Osteocyte (in vitro differentiated cells): ENCODE results near the gene PRODH. TPM values are rescaled to one million over a fixed set of nuclear protein-coding genes. Genes with fewer than 3 reads are reported as not detected.
"Not testable (repeated sequence)": the region's sequence is repeated elsewhere in the genome, so short reads cannot be mapped to it uniquely, and the experiment has no call there.

ENCODE experiments used
- DNase-seq: peaks from one replicate; pipeline ENCODE4 v3.0.0; 2021; ENCODE audit warnings: mixed read lengths; ENCODE audit not compliant: unreplicated experiment; ENCODE audit errors: extremely low spot score
- H3K27ac Mint-ChIP-seq: one replicate; pipeline ENCODE4 v1.8.0; 2021; ENCODE audit warnings: mild to moderate bottlenecking, mixed read lengths; ENCODE audit not compliant: unreplicated experiment
- H3K27me3 Mint-ChIP-seq: one replicate; pipeline ENCODE4 v1.8.0; 2021; ENCODE audit warnings: mixed read lengths; ENCODE audit not compliant: unreplicated experiment
- H3K36me3 Mint-ChIP-seq: one replicate; pipeline ENCODE4 v1.8.0; 2021; ENCODE audit warnings: mixed read lengths; ENCODE audit not compliant: unreplicated experiment
- H3K4me1 Mint-ChIP-seq: one replicate; pipeline ENCODE4 v1.8.0; 2021; ENCODE audit warnings: mixed read lengths; ENCODE audit not compliant: unreplicated experiment
- H3K4me3 Mint-ChIP-seq: one replicate; pipeline ENCODE4 v1.8.0; 2021; ENCODE audit warnings: mild to moderate bottlenecking, moderate library complexity, mixed read lengths; ENCODE audit not compliant: unreplicated experiment
- H3K9me3 Mint-ChIP-seq: one replicate; pipeline ENCODE4 v1.8.0; 2021; ENCODE audit warnings: mixed read lengths; ENCODE audit not compliant: unreplicated experiment
- CTCF ChIP-seq: fragments of 200-600 bp; sonication (generic); IDR thresholded peaks from 2 replicates; pipeline ENCODE4 v1.5.0; 2021; ENCODE audit warnings: antibody characterized with exemption, mild to moderate bottlenecking, moderate library complexity
- total RNA-seq: library from RNA; stranded (reverse); gene quantifications from 2 replicates; pipeline ENCODE4 v1.2.1, GENCODE V29; 2021

PRODH gene
- total RNA-seq, 1 donor from 2014 or later: 12.0 TPM

- H3K4me1 Mint-ChIP-seq: peaks cover 7% of the 10 kb centered on the region
- H3K4me3 Mint-ChIP-seq: no peak overlapping the region
- H3K27ac Mint-ChIP-seq: no peak overlapping the region
- H3K27me3 Mint-ChIP-seq: peaks cover 4% of the 10 kb centered on the region
- TF ChIP-seq CTCF: peak; percentile 21
- H3K9me3 Mint-ChIP-seq: no peaks in the 10 kb centered on the region
- no peak for DNase-seq
- no peaks in the 10 kb centered on the region for H3K36me3 Mint-ChIP-seq
Measured at GRCh38 chr22:18970176-18970947, 34.3 kb upstream of the PRODH start.

GRCh38 chr22:18969158-18969942 lies 33.3 kb upstream of the PRODH start:
- not testable (repeated sequence) for DNase-seq, H3K27ac Mint-ChIP-seq, H3K4me1 Mint-ChIP-seq, H3K27me3 Mint-ChIP-seq, H3K36me3 Mint-ChIP-seq, H3K9me3 Mint-ChIP-seq
- H3K4me3 Mint-ChIP-seq: peak overlapping the region; percentile 69

GRCh38 chr22:18968011-18968749 lies 32.1 kb upstream of the PRODH start:
- no peak overlapping the region for H3K4me3 Mint-ChIP-seq
- H3K4me1 Mint-ChIP-seq: peaks cover 7% of the 10 kb centered on the region
- no peak overlapping the region for H3K27ac Mint-ChIP-seq
- TF ChIP-seq CTCF: no peak
- no peak for DNase-seq
- H3K9me3 Mint-ChIP-seq: no peaks in the 10 kb centered on the region
- peaks cover 4% of the 10 kb centered on the region for H3K27me3 Mint-ChIP-seq
- no peaks in the 10 kb centered on the region for H3K36me3 Mint-ChIP-seq

- H3K4me3 Mint-ChIP-seq, H3K27me3 Mint-ChIP-seq, DNase-seq: not testable (repeated sequence)
Measured at GRCh38 chr22:18967391-18968010, 31.4 kb upstream of the PRODH start.

GRCh38 chr22:18966748-18967147 lies 30.7 kb upstream of the PRODH start:
- Mint-ChIP-seq H3K9me3 (no peaks in the 10 kb centered on the region), H3K27me3 (peaks cover 4% of the 10 kb centered on the region), H3K4me1 (peaks cover 7% of the 10 kb centered on the region), H3K4me3 (no peak overlapping the region), H3K27ac (no peak overlapping the region), H3K36me3 (no peaks in the 10 kb centered on the region)
- no peak for TF ChIP-seq CTCF
- no peak for DNase-seq

More at GRCh38 chr22:18967391-18968010, 31.4 kb upstream of the PRODH start:
- not testable (repeated sequence) for H3K27ac Mint-ChIP-seq, H3K9me3 Mint-ChIP-seq, H3K36me3 Mint-ChIP-seq, H3K4me1 Mint-ChIP-seq
